Neutrophil (primary cell): ENCODE results near the gene GOLGA6A.
A peak's percentile ranks its signal among the peaks of the same experiment; 100 is the strongest.
"Not testable (repeated sequence)": the region's sequence is repeated elsewhere in the genome, so short reads cannot be mapped to it uniquely, and the experiment has no call there.

ENCODE experiments used
- H3K27ac ChIP-seq: fragments of 200-600 bp; sonication (generic); 2 replicates; pipeline ENCODE4 v1.5.1; 2016; ENCODE audit warnings: mild to moderate bottlenecking, moderate library complexity
- H3K27me3 ChIP-seq: fragments of 200-600 bp; sonication (generic); 2 replicates; pipeline ENCODE4 v1.6.0; 2016; ENCODE audit warnings: mild to moderate bottlenecking
- H3K36me3 ChIP-seq: fragments of 200-600 bp; sonication (generic); 2 replicates; pipeline ENCODE4 v1.5.1; 2017
- H3K4me1 ChIP-seq, 2 experiments: fragments of 200-600 bp in 1 of 2; sonication (generic) in 1 of 2; 1 replicate in 1 of 2; 2 replicates in 1 of 2; pipeline versions ENCODE4 v1.5.1 to v1.6.1; 2013 to 2016; ENCODE audit warnings: low read depth in 1 of 2, low read length in 1 of 2, mild to moderate bottlenecking in 1 of 2, moderate library complexity in 1 of 2; ENCODE audit not compliant: control insufficient read depth in 1 of 2, insufficient read depth in 1 of 2
- H3K4me3 ChIP-seq, 2 experiments: fragments of 200-600 bp in 1 of 2; sonication (generic) in 1 of 2; 1 replicate in 1 of 2; 2 replicates in 1 of 2; pipeline ENCODE4 v1.5.1; 2013 to 2016; ENCODE audit warnings: low read depth in 1 of 2, low read length in 1 of 2, mild to moderate bottlenecking in 1 of 2, moderate library complexity in 1 of 2
- H3K9me3 ChIP-seq: fragments of 200-600 bp; sonication (generic); 2 replicates; pipeline ENCODE4 v1.5.1; 2016
- CTCF ChIP-seq: fragments of 200-600 bp; sonication (generic); IDR thresholded peaks from 2 replicates; pipeline ENCODE4 v1.5.1; 2016; ENCODE audit warnings: antibody characterized with exemption

Gene GOLGA6A

GRCh38 chr15:74072132-74072531, 10.2 kb downstream of the GOLGA6A start:
- not testable (repeated sequence) for H3K27ac ChIP-seq, H3K36me3 ChIP-seq, H3K9me3 ChIP-seq, H3K4me3 ChIP-seq, H3K4me1 ChIP-seq, H3K27me3 ChIP-seq

- not testable (repeated sequence) for H3K27me3 ChIP-seq, H3K4me3 ChIP-seq, H3K36me3 ChIP-seq, H3K27ac ChIP-seq, H3K4me1 ChIP-seq, H3K9me3 ChIP-seq
Measured at GRCh38 chr15:74071645-74072044, 10.7 kb downstream of the GOLGA6A start.

- not testable (repeated sequence) for H3K27me3 ChIP-seq, H3K4me3 ChIP-seq, H3K9me3 ChIP-seq, H3K36me3 ChIP-seq, H3K4me1 ChIP-seq, H3K27ac ChIP-seq
- TF ChIP-seq CTCF, result peak; percentile 76
Measured at GRCh38 chr15:74065684-74066411, 16.5 kb downstream of the GOLGA6A start.

GRCh38 chr15:74064822-74065221, 17.5 kb downstream of the GOLGA6A start:
- not testable (repeated sequence) for H3K4me3 ChIP-seq, H3K9me3 ChIP-seq, H3K4me1 ChIP-seq, H3K27me3 ChIP-seq, H3K36me3 ChIP-seq, H3K27ac ChIP-seq

GRCh38 chr15:74064183-74064582, 18.2 kb downstream of the GOLGA6A start:
- H3K4me3 ChIP-seq, H3K4me1 ChIP-seq, H3K27me3 ChIP-seq, H3K36me3 ChIP-seq, H3K9me3 ChIP-seq, H3K27ac ChIP-seq: not testable (repeated sequence)

- H3K4me1 ChIP-seq, H3K36me3 ChIP-seq, H3K4me3 ChIP-seq, H3K27me3 ChIP-seq, H3K9me3 ChIP-seq, H3K27ac ChIP-seq: not testable (repeated sequence)
Measured at GRCh38 chr15:74063425-74064146, 18.8 kb downstream of the GOLGA6A start.

GRCh38 chr15:74062671-74063070, 19.7 kb downstream of the GOLGA6A start:
- Histone ChIP-seq H3K27me3 (no peaks in the 10 kb centered on the region), H3K4me1 (no peaks in the 10 kb centered on the region), H3K36me3 (no peaks in the 10 kb centered on the region), H3K4me3 (no peak overlapping the region), H3K9me3 (no peaks in the 10 kb centered on the region), H3K27ac (no peak overlapping the region)
- TF ChIP-seq CTCF, result no peak

GRCh38 chr15:74062236-74062635, 20.1 kb downstream of the GOLGA6A start:
- no peaks in the 10 kb centered on the region for H3K27me3 ChIP-seq
- TF ChIP-seq CTCF, result no peak

More at GRCh38 chr15:74062236-74062635, 20.1 kb downstream of the GOLGA6A start:
- Histone ChIP-seq H3K9me3 (no peaks in the 10 kb centered on the region), H3K36me3 (no peaks in the 10 kb centered on the region), H3K27ac (no peak overlapping the region), H3K4me3 (no peak overlapping the region), H3K4me1 (no peaks in the 10 kb centered on the region)
